HG02759 (cell line): ENCODE results near the gene CASQ1.

Source experiments
- ATAC-seq: cut with Tn5 transposase; IDR thresholded peaks from one replicate; pipeline ENCODE4 v1.9.1; 2021; ENCODE audit warnings: mild to moderate bottlenecking, moderate library complexity; ENCODE audit not compliant: unreplicated experiment

The CASQ1 gene

GRCh38 chr1:160204526-160205241 lies 14.3 kb downstream of the CASQ1 start:
- ATAC-seq, result peak; percentile 61

DNA sequence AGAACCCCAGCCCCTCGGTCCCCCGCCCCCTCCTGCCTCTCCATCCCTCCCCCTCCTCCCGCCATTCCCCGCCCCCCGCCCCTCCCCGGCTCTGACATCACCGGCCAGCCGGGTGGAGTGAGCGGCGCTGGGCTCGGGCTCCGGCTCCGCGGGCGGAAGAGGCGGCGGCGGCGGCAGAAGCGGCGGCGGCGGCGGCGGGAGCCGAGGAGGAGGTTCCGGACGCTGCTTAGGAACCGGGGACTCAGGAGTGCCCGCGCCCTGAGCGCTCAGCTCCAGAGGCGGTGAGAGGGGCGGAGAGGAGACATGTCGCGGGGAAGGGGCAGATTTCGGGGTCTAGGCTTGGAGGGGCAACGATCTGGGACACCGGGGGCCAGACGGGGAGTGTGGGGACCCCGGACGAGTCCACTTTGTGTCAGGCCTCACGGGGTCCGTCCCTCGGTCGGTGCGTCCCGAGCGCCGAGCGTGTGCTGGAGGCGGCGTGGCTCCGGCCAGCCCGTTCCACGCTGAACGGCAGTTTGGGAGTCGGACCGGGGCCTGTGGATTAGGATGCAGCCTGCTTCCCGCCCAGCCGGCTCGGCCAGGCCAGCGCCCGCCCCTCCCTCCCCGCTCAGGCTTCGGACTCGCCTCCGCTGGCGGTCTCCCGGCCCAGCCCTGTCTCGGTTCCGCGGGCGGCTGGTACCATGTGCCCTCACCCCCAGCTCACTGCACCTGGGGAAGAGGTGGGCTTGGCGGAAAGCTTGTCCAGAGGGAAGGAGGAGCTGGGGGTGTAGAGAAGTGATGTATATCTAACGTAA lies 15.1 kb downstream of the CASQ1 start, which contains the start of gene PEA15:
PEA15 (plus strand) TSS at position 143 of the 794 bp plus-strand sequence. CDS start 6,161 bp downstream, outside the sequence.
- ATAC-seq, result peak; percentile 58

DNA sequence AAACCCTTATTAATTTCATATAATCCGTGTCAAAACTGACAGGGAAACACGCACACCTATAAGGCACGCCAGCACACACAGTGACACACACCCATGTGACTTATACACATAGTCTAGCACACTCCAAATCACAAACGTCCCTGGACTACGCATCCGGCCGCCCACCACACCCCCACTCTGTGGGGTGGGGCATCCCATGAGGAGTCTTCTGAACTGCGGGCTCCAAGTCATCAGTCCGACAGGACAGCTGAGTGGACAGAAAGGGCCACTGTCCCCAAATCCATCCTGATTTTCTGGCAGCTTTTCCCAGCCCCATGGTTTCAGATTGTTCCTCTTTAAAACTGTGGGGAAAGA lies 15.6 kb downstream of the CASQ1 start:
- no peak for ATAC-seq

- ATAC-seq, result no peak
Observed at GRCh38 chr1:160206421-160207117, 16.2 kb downstream of the CASQ1 start.

DNA sequence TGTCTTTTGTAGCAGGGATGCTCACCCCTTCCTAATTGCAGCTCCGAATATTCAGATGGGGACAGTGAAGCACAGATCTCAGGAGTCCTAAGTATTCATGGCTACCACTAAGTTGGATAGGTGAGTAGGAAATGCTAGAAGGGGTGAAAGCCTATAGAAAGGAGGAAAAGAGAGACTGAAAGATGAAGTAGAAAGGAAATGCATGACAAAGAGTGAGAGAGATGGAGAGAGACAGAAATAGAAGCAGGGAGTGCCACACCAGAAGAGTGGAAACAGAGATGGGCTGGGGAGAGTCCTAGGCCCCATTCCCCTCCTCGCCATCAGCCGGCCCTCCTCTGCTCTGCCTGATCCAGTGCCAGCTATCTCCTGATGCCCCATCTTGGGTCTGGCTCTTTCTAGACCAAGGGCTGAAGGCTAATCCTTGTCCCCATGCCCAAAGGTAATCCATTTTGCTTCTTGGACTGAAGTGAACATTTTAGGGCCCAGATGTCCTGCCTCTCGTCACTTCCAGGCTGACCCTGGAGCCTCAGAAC lies 16.8 kb downstream of the CASQ1 start:
- ATAC-seq, result no peak

DNA sequence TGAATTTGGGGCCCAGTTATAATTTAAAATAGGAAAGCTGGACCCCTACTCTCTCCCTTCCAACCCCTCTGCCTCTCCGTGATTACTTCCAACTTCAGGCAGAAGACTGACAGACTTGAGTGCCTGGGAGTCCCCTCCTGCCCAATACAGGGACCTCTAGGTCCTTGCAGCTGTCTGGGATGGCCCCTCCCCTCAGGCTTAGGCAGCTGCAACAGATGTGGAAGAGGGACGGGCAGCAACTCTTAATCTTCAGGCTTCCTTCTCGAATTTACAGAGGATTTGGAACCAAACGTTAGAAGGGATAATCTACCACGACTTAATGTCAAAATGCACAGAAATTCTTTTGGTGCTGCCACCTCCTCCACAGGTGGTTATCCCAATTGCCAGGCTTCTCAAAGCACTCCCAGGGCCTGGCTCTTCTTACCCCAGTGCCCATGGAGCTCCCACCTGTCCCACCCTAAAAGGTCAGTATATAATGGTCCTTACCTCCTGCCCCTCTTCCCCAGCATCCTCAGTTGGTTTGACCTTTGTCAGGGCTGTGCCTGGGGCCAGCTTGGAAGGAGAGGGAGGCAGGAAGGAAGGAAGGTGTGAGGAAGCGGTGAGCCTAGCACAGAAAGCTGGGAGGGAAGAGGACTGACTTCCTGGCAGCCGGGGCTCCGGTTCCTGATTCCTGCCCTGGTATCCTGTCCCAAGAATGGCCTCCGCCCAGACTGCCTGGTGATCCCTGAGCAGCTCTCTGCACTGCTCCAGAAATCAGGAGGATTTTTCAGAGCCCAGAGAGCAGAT lies 17.6 kb downstream of the CASQ1 start:
- no peak for ATAC-seq

- ATAC-seq, result no peak
Observed at GRCh38 chr1:160208557-160209320, 18.4 kb downstream of the CASQ1 start.

DNA sequence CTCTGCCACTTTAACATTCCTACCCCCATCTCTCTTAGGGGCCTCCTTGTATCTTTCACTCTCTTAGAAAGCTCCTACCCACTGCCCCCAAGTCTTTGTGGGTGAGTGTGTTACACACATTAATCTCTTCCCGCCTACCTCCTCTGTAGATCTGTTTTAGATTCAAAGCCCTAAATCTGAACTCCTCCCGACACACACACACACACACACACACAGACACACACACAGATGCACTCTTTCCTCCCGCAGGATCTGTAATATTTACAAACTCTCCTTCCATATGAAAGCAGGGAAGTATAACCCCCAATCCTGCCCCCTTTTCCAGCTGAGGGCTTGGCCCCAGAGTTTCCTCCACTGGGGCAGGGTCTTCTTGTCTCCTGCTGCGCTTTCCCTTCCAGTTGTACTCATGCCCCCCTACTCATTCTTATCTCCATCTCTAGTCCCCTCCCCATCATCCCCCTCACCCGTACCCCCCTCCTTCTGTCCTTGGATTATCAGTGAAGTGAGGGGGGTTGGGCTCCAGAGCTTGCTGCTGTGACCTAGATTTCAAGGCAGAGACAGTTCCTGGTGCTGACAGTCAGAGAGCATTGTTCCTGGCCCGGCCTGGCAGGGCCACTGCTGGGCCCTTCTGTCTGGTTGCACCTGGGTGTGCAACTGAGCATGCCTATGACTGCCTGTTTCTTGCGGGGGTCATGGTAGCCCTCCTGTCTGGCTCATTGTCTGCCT lies 19.1 kb downstream of the CASQ1 start:
- no peak for ATAC-seq

GRCh38 chr1:160210561-160210960 lies 20.2 kb downstream of the CASQ1 start:
- no peak for ATAC-seq

DNA sequence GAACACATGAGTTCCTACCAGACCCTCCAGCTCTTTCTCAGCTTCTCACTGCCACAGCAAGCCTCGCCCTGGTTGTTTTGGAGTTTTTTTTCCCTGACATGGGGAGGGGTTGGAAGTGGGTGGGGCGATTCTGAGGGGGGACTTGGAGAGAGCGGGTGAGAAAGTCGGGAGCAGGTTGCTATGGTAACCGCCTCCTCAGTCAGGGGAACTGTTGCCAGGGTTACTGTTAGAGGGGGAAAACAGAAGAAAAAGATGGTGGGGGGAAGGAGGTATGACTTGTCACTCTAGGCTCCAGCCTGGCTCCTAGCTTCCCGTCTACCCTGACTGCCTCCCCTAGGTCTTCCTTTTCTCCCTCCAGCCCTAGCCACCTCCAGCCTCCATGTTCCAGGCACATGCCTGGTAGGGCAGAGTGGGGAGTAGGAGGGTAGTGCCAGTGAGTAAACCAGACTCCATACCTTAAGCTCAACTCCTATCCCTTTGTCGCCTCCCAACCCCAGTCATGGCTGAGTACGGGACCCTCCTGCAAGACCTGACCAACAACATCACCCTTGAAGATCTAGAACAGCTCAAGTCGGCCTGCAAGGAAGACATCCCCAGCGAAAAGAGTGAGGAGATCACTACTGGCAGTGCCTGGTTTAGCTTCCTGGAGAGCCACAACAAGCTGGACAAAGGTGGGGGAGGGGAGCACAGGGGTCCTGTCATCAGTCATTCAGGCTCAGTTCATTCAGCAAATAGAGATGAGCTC lies 20.8 kb downstream of the CASQ1 start:
- no peak for ATAC-seq

DNA sequence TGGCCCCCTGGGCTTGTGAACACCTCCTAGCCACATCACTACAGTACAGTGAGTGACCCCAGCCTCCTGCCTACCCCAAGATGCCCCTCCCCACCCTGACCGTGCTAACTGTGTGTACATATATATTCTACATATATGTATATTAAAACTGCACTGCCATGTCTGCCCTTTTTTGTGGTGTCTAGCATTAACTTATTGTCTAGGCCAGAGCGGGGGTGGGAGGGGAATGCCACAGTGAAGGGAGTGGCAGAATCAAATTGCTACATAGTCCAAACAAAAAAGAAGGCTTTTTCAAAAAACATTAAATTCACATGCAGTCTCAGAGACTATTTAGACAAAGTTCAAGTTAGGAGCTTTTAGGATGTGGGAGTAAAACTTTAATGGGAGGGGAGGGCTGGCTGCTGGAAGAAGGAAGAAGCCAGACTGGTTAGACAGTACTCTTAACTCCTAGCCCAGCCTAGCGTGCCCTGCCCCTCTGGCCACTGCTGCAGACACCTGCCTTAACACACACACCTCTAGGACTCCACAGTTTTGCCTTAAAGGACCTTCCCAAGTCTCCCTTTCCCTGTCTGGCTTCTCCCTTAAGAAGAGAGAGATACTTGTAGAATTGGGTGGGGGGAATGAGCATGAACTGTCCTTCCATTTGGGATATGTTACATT lies 24.2 kb downstream of the CASQ1 start:
- ATAC-seq, result no peak

- ATAC-seq, result no peak
Observed at GRCh38 chr1:160216301-160216700, 25.9 kb downstream of the CASQ1 start.

DNA sequence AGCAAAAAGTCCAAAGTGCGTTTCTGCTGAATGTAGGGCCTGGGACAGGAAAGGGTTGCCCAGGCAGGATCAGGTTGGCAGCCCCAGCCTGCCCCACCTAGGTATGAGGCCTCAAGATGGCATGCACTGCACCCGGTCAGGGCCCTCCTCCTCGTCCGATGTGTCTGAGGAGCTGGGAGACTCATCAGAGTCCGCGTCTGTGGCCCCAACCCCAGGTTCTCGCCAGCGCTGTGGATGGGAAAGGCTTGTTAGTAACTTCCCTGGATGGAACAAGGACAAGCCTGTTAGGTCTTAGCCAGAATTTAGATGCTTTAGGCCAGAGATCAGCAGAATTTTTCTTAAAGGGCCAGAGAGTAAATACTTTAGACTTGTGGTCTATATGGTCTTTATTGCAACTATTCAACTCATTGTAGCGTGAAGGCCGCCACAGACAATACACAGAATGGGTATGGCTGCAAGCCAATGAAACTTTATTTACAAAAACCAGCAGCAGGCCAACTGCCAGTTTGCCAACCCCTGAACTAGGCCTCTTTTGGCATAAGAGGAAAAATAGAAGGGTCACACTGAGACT lies 27.2 kb downstream of the CASQ1 start:
- no peak for ATAC-seq

GRCh38 chr1:160219062-160219929 lies 28.9 kb downstream of the CASQ1 start:
- no peak for ATAC-seq

DNA sequence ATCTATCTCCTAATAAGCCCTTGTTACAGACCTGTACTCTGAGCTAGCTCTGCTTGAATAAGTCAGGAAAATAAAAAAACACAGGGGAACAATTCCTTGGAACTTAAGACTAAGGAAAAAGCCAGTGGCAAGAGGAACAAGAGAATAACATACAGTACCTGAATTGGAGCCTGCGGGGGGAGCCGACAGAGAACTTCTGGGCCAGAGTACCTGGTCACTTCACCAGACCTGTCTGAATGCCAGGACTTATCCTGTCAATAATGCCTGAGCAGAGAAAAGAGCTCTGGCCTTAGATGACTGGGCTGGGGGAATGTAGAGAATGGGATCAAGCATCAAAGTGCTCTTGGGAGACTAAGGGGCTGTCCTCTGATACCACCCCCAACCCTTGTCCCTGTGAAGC lies 29.9 kb downstream of the CASQ1 start:
- no peak for ATAC-seq

DNA sequence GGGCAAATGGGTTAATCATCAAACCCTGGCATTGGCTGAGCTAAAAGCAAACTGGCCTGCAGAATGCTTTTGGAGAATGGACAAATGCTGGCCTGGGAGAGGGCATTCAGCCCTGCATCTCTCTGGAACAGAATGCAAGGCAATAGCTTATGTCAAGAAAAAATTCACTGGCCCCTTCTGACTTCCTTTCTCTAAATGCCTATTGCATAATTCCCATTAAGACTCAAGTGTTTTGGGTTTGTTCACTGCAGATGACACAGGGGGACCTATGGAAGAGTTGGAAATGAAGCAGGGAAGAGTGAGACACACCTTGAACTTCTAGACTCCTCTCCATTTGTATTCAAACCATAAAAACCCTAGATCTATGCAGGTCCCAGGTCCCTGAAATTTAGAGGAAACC lies 30.7 kb downstream of the CASQ1 start:
- ATAC-seq, result no peak

DNA sequence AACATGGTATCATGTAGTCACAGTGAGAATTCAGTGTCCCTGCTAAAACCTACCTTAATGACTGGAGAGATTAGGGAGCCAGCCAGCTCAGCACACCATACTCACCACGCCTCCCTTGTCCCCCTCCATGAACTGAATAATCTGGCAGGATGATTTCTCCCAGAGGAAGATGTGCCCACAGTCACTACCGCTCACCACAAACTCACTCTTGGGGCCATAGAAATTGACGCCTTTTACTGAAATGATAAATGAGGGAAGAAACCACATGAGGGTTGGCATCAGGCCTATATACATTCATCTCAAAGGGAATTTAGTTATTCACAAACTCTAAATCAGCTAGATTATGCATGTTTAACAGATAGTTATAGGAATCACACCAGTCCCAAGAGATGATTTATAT lies 32.2 kb downstream of the CASQ1 start:
- no peak for ATAC-seq
